Measurements from ENCODE around the gene ARID4B. TPM values are rescaled to one million over a fixed set of nuclear protein-coding genes. Genes with fewer than 3 reads are reported as not detected.

The ARID4B gene
- total and polyA plus RNA-seq, 2 of the 13 experiments (the other 11 are each of a cell fraction or from before 2014, with no cell fraction given): 9.7 to 24.6 TPM

DNA sequence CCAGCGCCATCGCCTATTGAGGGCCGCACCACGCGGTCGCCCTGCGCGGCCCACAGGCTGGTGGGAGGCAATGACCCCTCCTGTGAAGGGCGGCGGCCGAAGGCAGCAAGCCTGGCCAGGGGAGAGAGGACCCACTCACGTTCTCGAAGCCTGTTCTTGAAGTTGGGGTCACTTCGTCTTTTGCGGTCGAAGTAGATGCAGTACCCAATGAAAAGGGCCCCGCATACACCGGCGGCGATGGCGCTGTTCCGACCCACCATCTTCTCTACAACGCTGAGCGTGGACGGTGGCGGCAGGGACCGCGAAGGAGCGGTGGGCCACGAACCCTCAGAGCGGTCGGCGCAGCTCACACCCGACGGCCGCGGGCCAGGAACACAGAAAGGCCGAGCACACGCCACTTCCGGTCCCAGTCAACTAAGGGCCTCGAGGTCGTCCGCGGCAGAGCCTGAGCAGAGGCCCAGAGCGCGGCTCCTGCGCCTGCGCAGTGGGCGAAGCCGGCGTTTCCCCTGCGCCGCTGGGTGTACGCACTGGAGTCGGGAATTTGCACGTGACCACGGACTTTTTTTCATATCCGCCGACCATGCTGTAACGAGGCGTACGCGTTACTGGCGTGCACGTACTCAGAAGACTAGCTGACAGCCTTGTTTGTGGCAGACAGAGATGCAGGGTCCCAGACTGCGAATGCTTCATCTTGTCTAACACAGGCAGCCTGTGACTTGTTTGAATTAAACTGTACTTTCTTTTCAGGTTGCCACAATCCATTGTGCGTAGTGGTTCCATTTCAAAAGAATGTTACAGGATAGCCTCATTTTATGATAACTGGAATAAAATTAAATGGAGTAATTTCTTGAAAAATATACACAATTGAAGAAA lies 199.3 kb downstream of the ARID4B start, which contains the start of gene TOMM20 (continued):
- TF ChIP-seq ZNF350 (CRISPR knock-in tag; IDR thresholded peaks at IDR 0.05; ENCODE audit: borderline replicate concordance, low read depth) (peak; percentile 86; the same call in 1 of the 2 replicates), ZHX1 (CRISPR knock-in tag; IDR thresholded peaks at IDR 0.05; ENCODE audit: low read depth) (no peak; the same call in 1 of the 2 replicates), ZNF430 (CRISPR knock-in tag; IDR thresholded peaks at IDR 0.05) (peak; percentile 52), ZSCAN30 (CRISPR knock-in tag; IDR thresholded peaks at IDR 0.05) (no peak), ZNF460 (CRISPR knock-in tag; IDR thresholded peaks at IDR 0.05; ENCODE audit: borderline replicate concordance) (no peak), HIVEP1 (CRISPR knock-in tag; IDR thresholded peaks at IDR 0.05) (no peak; the same call in 1 of the 2 replicates), TMF1 (CRISPR knock-in tag; IDR thresholded peaks at IDR 0.05; ENCODE audit: low read depth) (no peak; the same call in 1 of the 2 replicates), KLF13 (CRISPR knock-in tag; IDR thresholded peaks at IDR 0.05) (peak; percentile 91; the same call in 1 of the 2 replicates), POLR2AphosphoS2 (IDR thresholded peaks at IDR 0.05; ENCODE audit: low read depth, low read length) (0 out of 2 replicates have a peak, but pooled peaks have one; percentile 52), FIP1L1 (IDR thresholded peaks at IDR 0.05; ENCODE audit: borderline replicate concordance, insufficient read depth, low read depth, low read length) (no peak), MAZ (IDR thresholded peaks at IDR 0.05; ENCODE audit: borderline replicate concordance, low read depth, low read length) (no peak), MAZ (CRISPR knock-in tag; IDR thresholded peaks at IDR 0.05; ENCODE audit: low read depth) (peak; percentile 80), TCF7 (IDR thresholded peaks at IDR 0.05; ENCODE audit: low read depth) (no peak)
- TF ChIP-seq, protein P1, sequence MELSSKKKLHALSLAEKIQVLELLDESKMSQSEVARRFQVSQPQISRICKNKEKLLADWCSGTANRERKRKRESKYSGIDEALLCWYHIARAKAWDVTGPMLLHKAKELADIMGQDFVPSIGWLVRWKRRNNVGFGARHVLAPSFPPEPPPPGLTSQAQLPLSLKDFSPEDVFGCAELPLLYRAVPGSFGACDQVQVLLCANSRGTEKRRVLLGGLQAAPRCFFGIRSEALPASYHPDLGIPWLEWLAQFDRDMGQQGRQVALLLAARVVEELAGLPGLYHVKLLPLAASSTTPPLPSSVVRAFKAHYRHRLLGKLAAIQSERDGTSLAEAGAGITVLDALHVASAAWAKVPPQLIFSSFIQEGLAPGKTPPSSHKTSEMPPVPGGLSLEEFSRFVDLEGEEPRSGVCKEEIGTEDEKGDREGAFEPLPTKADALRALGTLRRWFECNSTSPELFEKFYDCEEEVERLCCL (CRISPR knock-in tag; IDR thresholded peaks at IDR 0.05; ENCODE audit: borderline replicate concordance): peak; percentile 21; the same call in 1 of the 2 replicates

Measured in HepG2 (cell line).